ENCODE measurements around the gene GABRG1. TPM values are rescaled to one million over a fixed set of nuclear protein-coding genes. Genes with fewer than 3 reads are reported as not detected.

The GABRG1 gene
- not detected in 5 replicates for total RNA-seq (2022; extraction: Qiagen RNA extraction; ENCODE audit: low read depth)

GRCh38 chr4:46123913-46124755 is at the start of gene GABRG1:
TSS of gene GABRG1 (minus strand) at chr4:46124054. CDS start at chr4:46123913, 141 bp downstream.

